GM21619 (cell line): Measurements from ENCODE around the gene ZFX.

Experiments used
- ATAC-seq: cut with Tn5 transposase; IDR thresholded peaks from one replicate; pipeline ENCODE4 v1.9.1; 2021; ENCODE audit not compliant: unreplicated experiment

ZFX gene

DNA sequence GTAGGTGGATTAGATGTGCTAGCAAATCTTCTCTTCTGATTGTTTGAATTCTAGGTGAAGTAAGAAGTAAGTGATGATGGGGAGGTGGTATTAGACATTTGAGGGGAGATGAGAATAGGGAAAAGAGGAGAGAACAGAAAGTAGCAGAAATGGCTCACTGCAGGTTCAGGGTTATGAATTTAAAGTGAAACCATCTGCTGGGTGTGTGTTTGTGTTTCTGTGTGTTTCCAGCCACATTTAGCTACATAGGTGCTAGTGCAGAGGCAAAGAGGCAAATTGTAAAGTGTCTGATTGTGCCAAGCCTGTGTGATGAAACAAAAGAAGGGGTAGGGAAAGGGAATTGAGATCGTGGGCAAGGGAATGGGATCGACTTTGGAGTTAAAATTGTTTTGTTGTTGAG, 50.6 kb downstream of the ZFX start:
- no peak for ATAC-seq

DNA sequence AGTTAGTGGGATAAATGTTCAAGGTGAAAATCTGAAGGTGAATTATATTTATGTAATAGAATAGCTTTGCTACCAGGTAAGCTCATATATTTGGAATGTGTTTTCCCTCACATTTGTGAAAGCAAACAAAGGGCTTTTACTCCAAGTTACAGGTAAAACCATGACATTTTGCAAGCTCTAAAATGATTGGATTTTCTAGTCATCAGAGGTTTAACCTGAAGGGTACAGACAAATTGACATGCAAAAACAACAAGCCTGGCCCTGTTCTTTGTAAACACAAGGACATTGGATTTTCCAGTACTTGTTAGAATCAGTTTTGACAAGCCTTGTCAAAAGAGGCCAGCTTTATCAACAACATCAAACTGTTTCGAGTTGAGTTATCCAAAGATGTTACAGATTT, 51.7 kb downstream of the ZFX start:
- no peak for ATAC-seq

DNA sequence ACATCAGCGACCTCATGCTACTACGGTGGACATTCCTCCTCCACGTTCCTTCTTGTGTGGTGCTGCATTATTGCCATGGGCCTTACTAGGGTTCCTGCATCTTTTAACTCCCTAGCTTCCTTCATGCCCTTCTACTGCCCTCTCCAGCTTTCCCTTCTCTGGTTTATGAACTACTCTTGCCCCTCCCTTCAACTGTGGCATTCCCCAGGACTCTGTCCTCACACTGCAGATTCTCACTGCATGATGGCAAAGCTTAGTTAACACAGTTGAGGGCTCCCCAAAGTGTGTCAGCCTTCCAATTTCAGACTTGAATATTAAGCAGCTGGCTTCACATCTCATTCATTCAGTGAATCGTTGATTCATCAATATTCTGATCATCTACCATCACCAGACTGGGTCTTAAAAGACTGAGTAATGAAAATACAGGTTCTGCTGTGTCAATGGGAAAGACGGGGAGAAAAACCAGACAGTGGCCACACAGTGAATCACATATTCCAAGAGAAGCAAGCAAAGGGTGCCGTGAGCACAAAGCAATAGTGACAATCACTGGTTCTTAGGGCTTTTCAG, 53.0 kb downstream of the ZFX start:
- no peak for ATAC-seq

DNA sequence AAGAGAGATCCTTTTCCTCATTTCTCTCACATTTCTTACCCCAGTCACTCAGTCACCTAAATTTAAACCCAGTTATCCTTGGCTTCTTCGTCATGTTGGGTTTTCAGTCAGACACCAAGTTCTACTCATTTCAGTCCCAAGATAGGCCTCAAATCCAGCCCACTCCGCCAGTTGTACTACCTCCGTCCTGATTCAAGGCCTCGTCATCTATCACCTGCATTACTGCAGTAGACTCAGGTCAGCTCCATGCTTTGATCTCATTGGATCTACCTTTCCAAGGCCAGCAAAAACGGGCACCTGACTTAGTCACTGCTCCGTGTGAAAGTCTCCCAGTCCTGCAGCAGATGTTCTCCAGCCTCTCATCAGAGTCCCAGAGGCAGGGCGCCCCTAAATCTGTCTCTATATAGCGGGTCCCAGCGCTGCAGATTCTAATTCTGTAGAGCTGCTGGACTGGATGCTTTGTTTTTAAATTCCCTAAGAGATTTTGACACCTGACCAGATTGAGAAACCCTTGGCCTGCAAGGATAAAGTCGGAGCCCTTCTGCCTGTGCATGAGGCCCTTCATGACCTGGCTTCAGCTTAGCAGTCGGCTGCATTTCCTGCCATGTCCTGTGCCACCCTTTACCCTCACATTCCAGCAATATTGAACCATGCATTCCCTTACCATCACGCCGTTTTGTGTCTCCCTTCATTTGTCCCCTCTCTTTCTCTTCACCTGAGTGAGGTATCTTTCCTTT, 53.7 kb downstream of the ZFX start:
- ATAC-seq: no peak

DNA sequence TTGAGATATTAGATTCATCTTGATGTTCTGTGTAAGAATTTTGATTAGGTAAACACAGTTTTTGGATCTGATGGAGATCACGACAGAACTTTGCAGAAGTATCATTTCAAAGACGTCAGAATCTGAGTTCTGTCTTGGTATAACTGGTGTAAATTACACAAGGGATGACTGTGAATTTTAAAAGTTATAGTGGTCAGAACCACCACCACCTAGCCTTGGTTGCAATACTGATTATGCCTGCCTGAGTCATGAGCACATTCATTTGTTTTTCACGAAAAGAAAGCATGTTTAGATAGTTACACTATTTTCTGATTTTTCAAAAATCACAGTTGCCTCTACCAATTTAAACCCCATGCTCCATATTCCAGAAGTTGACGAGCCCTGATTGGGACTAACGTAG, 54.8 kb downstream of the ZFX start:
- ATAC-seq: no peak

DNA sequence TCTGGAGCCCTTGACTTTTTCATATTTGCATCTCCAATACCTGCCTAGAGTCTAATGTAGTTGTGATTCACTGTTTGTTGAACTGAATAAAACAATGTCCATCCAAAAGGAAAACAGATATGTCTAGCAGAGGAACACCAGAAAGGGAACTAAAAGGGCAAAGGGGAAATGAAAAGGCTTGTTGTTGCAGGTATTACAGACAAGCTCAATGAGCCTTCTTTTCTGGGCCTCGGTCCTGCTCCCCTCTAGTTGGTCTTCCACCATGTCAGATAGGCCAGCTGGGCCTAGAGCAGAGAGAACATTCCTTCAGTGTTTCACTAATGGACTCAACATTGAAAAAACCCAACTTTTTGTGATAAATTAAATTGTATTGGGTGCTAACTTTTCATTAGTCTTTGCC, 55.4 kb downstream of the ZFX start:
- ATAC-seq: no peak

DNA sequence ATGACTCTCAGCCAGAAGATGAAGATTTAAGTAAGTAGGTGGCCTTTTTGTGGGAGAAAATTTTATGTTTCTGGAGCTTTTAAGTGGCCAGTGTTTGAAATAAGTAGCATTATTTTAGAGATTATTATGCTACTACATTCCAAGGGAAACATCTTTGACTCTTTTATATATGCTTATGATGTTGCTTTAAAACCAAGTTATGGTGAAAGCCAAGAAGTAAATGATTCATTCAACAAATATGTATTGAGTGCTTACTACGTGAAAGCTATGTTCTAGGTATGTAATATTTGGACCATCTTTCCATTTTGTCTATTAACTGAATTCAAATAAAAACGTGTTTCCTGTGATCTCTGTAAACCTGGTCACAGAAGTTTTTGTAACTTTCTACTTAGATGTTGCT, 58.3 kb downstream of the ZFX start:
- no peak for ATAC-seq

DNA sequence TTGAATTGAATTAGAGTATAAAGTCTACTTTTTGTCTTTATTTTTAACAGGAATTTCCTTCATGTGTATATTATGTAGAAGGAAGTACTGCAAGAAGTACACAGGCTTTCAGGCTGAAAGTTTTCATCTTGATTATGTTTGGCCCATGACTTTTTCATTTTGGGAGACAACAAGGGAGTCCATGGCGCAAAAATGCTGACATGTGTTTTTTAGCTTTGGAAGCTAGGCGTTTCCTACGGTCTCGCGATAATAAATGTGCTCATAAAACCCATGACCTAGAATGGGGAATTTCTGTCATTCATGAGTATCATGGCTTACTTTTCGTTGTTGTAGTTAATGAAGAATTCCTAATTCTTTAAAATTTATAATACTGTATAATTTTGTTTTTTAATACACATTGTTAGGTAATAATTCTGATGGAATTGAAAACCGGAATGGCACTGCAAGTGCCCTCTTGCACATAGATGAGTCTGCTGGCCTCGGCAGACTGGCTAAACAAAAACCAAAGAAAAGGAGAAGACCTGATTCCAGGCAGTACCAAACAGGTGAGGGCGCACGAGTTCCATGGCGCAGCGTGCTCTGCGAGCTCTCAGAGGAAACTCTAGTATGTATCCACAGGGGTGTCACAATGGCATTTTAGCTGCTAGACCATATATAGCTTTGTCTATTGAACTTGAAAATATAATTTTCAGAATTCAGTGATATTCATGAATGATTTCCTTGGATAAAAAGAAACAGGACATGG, 59.1 kb downstream of the ZFX start:
- ATAC-seq: no peak

DNA sequence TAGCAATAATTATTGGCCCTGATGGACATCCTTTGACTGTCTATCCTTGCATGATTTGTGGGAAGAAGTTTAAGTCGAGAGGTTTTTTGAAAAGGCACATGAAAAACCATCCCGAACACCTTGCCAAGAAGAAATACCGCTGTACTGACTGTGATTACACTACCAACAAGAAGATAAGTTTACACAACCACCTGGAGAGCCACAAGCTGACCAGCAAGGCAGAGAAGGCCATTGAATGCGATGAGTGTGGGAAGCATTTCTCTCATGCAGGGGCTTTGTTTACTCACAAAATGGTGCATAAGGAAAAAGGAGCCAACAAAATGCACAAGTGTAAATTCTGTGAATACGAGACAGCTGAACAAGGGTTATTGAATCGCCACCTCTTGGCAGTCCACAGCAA, 60.7 kb downstream of the ZFX start:
- no peak for ATAC-seq

DNA sequence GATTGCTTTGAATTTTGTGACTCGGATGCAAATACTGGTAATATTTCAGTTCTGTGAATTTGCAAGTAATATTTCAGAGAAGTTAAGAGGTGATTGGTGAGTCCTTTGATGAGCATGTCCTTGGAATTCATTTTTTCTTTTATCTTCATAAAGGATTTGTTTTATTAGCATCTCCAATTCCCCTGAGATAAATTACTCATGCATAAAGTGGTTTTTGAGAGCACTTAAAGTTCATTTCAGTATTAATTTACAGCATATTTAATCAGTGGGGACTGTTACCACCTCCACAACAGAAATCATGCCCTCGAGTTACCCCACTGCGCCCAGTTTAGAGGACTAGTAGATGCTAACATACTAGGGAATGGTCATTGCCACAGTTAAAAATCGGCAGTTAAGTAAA, 65.0 kb downstream of the ZFX start:
- no peak for ATAC-seq

DNA sequence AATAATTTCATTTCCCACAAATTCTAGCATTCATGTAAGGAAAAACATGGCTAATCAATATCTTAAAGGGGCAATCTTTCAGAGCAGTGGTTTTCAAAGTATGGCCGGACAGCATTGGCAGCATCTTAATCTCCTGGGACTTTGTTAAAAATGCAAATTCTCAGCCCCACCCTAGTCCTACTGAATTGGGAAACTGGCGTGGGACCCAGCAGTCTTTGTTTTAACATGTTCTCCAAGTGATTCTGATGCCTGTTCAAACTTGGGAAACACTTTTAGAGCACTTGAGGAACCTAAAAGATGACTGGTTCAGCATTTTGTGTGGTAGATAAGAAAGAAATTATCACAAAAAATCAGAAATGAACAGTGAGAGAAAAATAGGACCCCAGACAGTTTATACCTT, 65.7 kb downstream of the ZFX start:
- no peak for ATAC-seq

DNA sequence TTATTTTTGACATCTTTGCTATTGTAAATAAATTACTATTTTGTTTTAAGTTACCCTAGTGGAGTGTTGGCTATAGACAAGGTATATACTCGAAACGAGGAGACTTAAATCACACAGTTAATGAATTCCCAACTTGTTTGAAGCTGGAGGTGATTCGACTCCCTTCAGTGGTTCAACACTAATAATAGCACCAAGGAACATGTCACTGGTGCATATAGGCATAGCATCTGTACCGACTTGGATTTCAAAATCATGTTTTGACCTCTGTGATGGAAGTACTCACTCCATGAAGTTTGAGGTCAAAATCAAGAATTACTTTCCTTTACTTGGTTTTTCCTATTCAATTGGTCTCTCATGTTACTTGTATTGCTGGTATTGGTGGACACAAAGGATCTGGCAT, 66.5 kb downstream of the ZFX start:
- no peak for ATAC-seq

DNA sequence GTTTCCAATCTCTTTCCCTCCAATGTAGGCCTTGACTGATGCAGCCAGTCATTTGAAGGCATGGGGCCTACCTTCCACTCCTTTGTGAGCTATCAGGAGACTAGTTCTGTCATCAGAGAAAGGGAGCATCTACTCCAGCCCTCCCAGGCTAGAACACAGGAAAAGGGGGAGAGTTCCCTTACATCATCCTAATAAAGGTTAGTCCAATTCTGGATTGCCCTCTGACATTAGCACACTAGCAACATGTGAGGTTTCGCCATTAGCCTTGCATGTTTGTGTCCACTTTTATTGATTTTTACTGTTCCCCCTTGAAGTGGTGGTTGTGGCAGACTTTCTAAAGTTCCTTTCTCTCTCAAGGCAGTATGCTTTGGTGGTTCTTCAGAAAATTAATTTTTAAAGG, 67.3 kb downstream of the ZFX start:
- no peak for ATAC-seq

DNA sequence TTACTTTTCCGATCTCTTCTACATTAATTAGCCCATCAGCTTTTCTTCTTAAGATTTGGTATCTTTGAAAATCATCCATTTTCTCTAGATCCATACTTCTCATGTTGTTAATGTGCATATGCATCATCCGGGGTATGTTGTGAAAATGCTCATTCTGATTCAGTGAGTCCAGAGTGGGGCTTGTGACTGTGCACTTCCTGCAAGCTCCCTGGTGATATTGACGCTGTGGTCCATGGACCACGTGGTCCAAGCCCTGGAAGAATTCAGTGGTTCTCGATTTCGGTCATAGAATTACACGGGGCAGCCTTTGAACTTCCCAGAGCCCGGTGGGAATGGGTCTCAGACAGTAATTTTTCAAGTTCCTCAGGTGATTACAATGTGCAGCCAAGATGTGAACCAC, 69.8 kb downstream of the ZFX start:
- no peak for ATAC-seq

DNA sequence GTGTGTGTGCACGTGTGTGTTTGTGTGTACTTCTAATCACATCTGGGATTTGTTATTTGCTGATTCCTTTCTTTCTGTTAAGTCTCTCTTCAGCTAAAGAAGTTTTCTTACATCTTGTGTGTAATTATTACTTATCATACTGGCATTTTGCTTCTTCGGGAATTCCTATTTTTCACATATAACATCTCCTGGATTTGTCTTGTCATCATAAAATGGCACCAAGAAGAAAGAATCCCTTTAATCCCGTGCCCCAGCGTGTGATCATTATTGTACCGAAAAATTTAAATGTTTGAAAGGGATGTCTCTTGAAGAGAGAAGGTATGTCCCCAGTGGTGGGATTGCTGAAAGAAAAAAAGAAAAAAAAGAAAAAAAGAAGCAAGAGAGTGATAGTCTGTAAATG, 72.3 kb downstream of the ZFX start:
- no peak for ATAC-seq

DNA sequence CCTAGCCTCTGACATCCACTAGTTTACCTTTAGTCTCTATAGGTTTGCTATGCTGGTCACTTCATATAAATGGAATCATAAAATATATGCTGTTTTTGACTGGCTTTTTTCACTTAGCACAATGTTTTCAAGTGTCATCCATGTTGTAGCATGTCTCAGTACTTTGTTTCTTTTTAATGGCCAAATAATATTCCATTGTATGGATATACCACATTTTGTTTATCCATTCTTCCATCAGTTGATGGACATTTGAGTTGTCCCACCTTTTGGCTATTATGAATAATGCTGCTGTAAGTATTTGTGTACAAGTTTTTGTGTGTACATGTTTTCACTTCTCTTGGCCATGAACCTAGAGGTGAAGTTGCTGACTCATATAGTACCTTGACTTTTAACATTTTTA, 75.7 kb downstream of the ZFX start:
- ATAC-seq: no peak

DNA sequence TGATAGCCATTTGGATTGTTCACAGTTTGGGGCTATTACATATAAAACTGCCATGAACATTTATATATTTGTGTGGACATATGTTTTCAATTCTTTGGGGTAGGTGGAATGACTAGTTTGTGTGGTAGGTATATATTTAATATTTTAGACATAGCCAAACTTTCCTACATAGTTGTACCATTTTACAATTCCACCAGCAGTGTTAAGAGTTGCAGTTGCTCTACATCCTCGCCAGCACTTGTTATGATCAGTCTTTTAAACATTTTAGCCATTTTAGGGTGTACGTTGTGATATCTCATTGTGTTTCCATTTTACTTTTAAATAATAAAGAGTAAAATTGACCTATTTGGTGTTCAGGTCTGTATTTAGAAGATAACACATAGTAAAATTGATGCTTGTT, 76.6 kb downstream of the ZFX start:
- no peak for ATAC-seq

DNA sequence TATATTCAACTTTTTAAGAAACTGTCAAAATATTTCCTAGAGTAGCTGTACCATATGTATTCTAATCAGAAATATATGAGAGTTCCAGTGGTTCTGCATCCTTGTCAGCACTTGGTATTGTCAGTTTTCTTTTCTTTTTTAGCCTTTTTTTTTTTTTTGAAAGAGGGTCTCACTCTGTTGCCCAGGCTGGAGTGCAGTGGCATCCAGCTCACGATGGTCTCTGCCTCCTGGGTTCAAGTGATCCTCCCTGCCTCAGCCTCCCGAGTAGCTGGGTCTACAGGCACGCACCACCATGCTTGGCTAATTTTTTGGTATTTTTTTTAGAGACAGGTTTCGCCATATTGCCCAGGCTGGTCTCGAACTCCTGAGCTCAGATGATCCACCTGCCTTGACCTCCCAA, 79.1 kb downstream of the ZFX start:
- no peak for ATAC-seq

DNA sequence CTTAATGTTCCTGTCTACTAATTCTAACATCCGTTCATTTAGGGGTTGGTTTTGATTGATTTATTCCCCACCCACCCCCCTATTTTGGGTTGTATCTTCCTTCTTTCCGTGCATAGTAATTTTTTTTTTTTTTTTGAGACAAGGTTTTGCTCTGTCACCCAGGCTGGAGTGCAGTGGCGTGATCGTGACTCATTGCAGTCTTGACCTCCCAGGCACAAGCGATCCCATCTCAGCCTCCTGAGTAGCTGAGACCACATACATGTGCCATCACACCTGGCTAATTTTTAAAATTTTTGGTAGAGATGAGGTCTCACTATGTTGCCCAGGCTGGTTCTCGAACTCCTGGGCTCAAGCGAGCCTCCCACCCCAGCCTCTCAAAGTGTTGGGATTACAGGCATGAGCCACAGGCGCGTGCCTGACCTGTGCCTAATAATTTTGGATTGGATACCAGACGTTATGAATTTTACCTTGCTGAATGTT, 79.9 kb downstream of the ZFX start:
- no peak for ATAC-seq

DNA sequence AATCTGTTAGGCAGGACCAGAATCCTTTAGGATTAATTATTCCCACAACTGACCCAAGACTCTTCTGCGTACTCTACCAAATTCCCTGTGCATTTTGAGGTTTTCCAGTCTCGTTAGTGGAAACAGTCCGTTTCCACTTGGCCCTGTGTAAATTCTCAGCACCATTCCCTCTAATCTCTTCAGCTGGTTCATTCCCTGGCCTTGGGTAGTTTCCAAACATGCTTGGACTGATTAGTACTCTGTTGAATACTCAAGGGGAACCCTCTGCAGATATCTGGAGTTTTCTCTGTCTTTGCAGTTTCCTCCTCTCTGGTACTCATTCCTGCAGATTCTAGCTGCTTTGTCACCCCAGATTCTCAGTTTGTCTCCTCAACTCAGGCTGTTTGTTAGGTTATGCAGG, 80.4 kb downstream of the ZFX start:
- no peak for ATAC-seq

DNA sequence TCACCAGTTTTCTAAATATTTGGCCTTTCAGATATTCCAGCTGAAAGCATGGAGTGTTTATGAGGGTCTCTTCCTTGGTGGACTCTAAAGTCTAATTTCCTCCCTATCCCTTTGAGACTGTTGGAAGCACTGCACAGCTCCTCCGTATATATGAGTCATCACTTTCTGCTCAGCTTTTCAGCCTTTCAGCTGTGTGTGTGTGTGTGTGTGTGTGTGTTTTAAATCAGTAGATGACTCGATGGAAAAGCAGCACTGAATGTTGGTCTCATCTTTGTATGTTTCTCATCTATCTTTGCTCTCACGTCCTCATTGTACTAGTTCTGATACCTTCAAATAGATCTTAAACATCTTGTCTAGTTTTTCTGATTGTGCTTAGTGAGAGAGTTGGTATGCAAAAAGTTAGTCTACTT, 81.6 kb downstream of the ZFX start:
- ATAC-seq: no peak

DNA sequence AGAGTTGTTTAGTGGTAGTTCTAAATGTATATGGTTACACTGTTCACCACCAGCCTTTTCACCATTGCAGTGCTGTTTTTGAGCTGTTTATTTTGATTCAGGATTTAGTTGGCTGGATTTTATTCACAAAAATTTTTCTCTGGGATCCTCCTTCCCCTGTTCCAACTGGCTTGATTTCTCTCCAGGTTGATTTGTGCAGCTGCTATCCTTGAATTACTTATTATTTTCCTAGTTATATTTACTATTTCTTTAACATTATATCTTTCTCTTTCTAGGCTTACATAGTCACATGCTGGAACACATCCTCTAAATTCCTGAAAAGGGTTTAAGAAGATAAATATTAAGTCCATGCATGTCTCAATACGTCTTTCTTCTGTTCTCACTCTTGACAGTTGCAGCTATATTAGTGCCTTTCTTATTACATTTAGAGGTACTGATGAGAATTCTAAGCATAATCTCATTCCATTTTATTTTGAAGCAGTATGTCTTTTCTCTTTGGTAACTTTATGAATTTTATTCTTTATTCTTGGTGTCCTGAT, 82.2 kb downstream of the ZFX start:
- ATAC-seq: no peak
